ENCODE results near the gene SMIM34.
"Not testable (repeated sequence)": the region's sequence is repeated elsewhere in the genome, so short reads cannot be mapped to it uniquely, and the experiment has no call there.

Gene SMIM34

DNA sequence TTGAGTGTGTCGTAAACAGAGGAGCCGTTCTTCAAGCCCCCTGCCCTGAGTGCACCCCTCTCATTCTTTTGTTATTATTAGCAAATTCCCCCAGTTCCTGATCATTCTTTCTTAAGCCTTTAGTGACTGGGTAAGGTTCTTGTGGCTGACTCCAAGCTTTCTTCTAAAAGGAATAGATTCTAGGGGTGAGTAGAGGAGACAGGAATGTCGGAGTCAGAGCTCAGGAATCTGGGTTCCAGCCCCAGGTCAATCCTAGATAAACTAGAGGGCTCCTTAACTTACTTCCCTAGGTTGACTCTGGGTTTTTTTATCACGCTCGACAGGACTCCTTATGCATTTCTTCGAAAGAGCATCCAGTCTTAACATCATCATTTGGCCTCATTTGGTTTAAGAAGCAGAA lies 32.4 kb upstream of the SMIM34 start:
- no CpG with 5 or more reads among the region's 6 CpGs for WGBS, 2 donors (ENCODE audit: extremely low coverage in 2 of 2, insufficient read length in 2 of 2, insufficient replicate concordance in 1 of 2)
- not testable (repeated sequence) for H2BK120ac ChIP-seq (ENCODE audit: low read depth, low read length); H2AK5ac ChIP-seq (ENCODE audit: low read depth, low read length); H2AFZ ChIP-seq (ENCODE audit: low read length); H4K91ac ChIP-seq (ENCODE audit: low read depth, low read length, poor library complexity); H3K4me2 ChIP-seq (ENCODE audit: insufficient read depth, low read length, poor library complexity, severe bottlenecking); H3K4me1 ChIP-seq (ENCODE audit: control insufficient read depth in 2 of 2, insufficient read depth in 1 of 2, low read depth in 1 of 2, low read length in 2 of 2); H4K8ac ChIP-seq (ENCODE audit: low read depth, low read length); H3K79me1 ChIP-seq (ENCODE audit: low read depth, low read length); H2BK15ac ChIP-seq (ENCODE audit: low read length); H2BK12ac ChIP-seq (ENCODE audit: low read length); H3K9me3 ChIP-seq (replicated peaks in 1 of 2; ENCODE audit: control insufficient read depth in 2 of 2, insufficient read depth in 1 of 2, low read depth in 1 of 2, low read length in 2 of 2); H3K36me3 ChIP-seq (replicated peaks in 1 of 2; ENCODE audit: control insufficient read depth in 2 of 2, insufficient read depth in 2 of 2, low read length in 2 of 2); H3K27me3 ChIP-seq (ENCODE audit: control insufficient read depth in 3 of 3, insufficient read depth in 3 of 3, low read depth in 1 of 3, low read length in 3 of 3); H3K4ac ChIP-seq (ENCODE audit: low read length); DNase-seq (ENCODE audit: low spot score); H3K4me3 ChIP-seq (ENCODE audit: low read length in 2 of 2); H3K14ac ChIP-seq (ENCODE audit: low read length); H3K23ac ChIP-seq (ENCODE audit: low read depth, low read length, poor library complexity); H2BK5ac ChIP-seq (ENCODE audit: low read length); H3K9ac ChIP-seq (ENCODE audit: low read depth, low read length, poor library complexity); H3K27ac ChIP-seq (replicated peaks; ENCODE audit: low read length); H3K18ac ChIP-seq (ENCODE audit: low read length)

GRCh38 chr21:34455628-34456027 lies 31.9 kb upstream of the SMIM34 start:
- not testable (repeated sequence) for H3K4ac ChIP-seq (ENCODE audit: low read length); H2BK12ac ChIP-seq (ENCODE audit: low read length); H3K4me1 ChIP-seq (ENCODE audit: control insufficient read depth in 2 of 2, insufficient read depth in 1 of 2, low read depth in 1 of 2, low read length in 2 of 2); H3K9me3 ChIP-seq (replicated peaks in 1 of 2; ENCODE audit: control insufficient read depth in 2 of 2, insufficient read depth in 1 of 2, low read depth in 1 of 2, low read length in 2 of 2); H2AFZ ChIP-seq (ENCODE audit: low read length); H2BK5ac ChIP-seq (ENCODE audit: low read length); DNase-seq (ENCODE audit: low spot score); H3K27me3 ChIP-seq (ENCODE audit: control insufficient read depth in 3 of 3, insufficient read depth in 3 of 3, low read depth in 1 of 3, low read length in 3 of 3); H3K9ac ChIP-seq (ENCODE audit: low read depth, low read length, poor library complexity); H4K91ac ChIP-seq (ENCODE audit: low read depth, low read length, poor library complexity); H2BK15ac ChIP-seq (ENCODE audit: low read length); H3K4me3 ChIP-seq (ENCODE audit: low read length in 2 of 2); H3K27ac ChIP-seq (replicated peaks; ENCODE audit: low read length); H3K14ac ChIP-seq (ENCODE audit: low read length); H3K18ac ChIP-seq (ENCODE audit: low read length); H3K79me1 ChIP-seq (ENCODE audit: low read depth, low read length); H4K8ac ChIP-seq (ENCODE audit: low read depth, low read length); H3K4me2 ChIP-seq (ENCODE audit: insufficient read depth, low read length, poor library complexity, severe bottlenecking); H3K23ac ChIP-seq (ENCODE audit: low read depth, low read length, poor library complexity); H2BK120ac ChIP-seq (ENCODE audit: low read depth, low read length); H3K36me3 ChIP-seq (replicated peaks in 1 of 2; ENCODE audit: control insufficient read depth in 2 of 2, insufficient read depth in 2 of 2, low read length in 2 of 2); H2AK5ac ChIP-seq (ENCODE audit: low read depth, low read length)
- WGBS, 2 donors (ENCODE audit: extremely low coverage in 2 of 2, insufficient read length in 2 of 2, insufficient replicate concordance in 1 of 2): no CpG with 5 or more reads among the region's 10 CpGs

- WGBS, 2 donors (ENCODE audit: extremely low coverage in 2 of 2, insufficient read length in 2 of 2, insufficient replicate concordance in 1 of 2): no CpG with 5 or more reads among the region's 8 CpGs
- H3K79me1 ChIP-seq (ENCODE audit: low read depth, low read length); H3K9ac ChIP-seq (ENCODE audit: low read depth, low read length, poor library complexity); DNase-seq (ENCODE audit: low spot score); H3K9me3 ChIP-seq (replicated peaks in 1 of 2; ENCODE audit: control insufficient read depth in 2 of 2, insufficient read depth in 1 of 2, low read depth in 1 of 2, low read length in 2 of 2); H2BK15ac ChIP-seq (ENCODE audit: low read length); H3K4ac ChIP-seq (ENCODE audit: low read length); H3K18ac ChIP-seq (ENCODE audit: low read length); H3K4me1 ChIP-seq (ENCODE audit: control insufficient read depth in 2 of 2, insufficient read depth in 1 of 2, low read depth in 1 of 2, low read length in 2 of 2); H2BK5ac ChIP-seq (ENCODE audit: low read length); H4K91ac ChIP-seq (ENCODE audit: low read depth, low read length, poor library complexity); H3K27ac ChIP-seq (replicated peaks; ENCODE audit: low read length); H2AK5ac ChIP-seq (ENCODE audit: low read depth, low read length); H3K23ac ChIP-seq (ENCODE audit: low read depth, low read length, poor library complexity); H2BK12ac ChIP-seq (ENCODE audit: low read length); H3K36me3 ChIP-seq (replicated peaks in 1 of 2; ENCODE audit: control insufficient read depth in 2 of 2, insufficient read depth in 2 of 2, low read length in 2 of 2); H3K27me3 ChIP-seq (ENCODE audit: control insufficient read depth in 3 of 3, insufficient read depth in 3 of 3, low read depth in 1 of 3, low read length in 3 of 3); H3K4me3 ChIP-seq (ENCODE audit: low read length in 2 of 2); H4K8ac ChIP-seq (ENCODE audit: low read depth, low read length); H2BK120ac ChIP-seq (ENCODE audit: low read depth, low read length); H3K14ac ChIP-seq (ENCODE audit: low read length); H3K4me2 ChIP-seq (ENCODE audit: insufficient read depth, low read length, poor library complexity, severe bottlenecking); H2AFZ ChIP-seq (ENCODE audit: low read length): not testable (repeated sequence)
Measured at GRCh38 chr21:34447018-34447417, 23.3 kb upstream of the SMIM34 start.

- H3K79me1 ChIP-seq (ENCODE audit: low read depth, low read length); H3K9me3 ChIP-seq (replicated peaks in 1 of 2; ENCODE audit: control insufficient read depth in 2 of 2, insufficient read depth in 1 of 2, low read depth in 1 of 2, low read length in 2 of 2); H2AK5ac ChIP-seq (ENCODE audit: low read depth, low read length); H2BK5ac ChIP-seq (ENCODE audit: low read length); H3K27me3 ChIP-seq (ENCODE audit: control insufficient read depth in 3 of 3, insufficient read depth in 3 of 3, low read depth in 1 of 3, low read length in 3 of 3); H3K14ac ChIP-seq (ENCODE audit: low read length); H3K4ac ChIP-seq (ENCODE audit: low read length); H3K23ac ChIP-seq (ENCODE audit: low read depth, low read length, poor library complexity); H2BK120ac ChIP-seq (ENCODE audit: low read depth, low read length); H4K8ac ChIP-seq (ENCODE audit: low read depth, low read length); H2BK12ac ChIP-seq (ENCODE audit: low read length); DNase-seq (ENCODE audit: low spot score); H3K4me3 ChIP-seq (ENCODE audit: low read length in 2 of 2); H4K91ac ChIP-seq (ENCODE audit: low read depth, low read length, poor library complexity); H3K27ac ChIP-seq (replicated peaks; ENCODE audit: low read length); H3K9ac ChIP-seq (ENCODE audit: low read depth, low read length, poor library complexity); H3K36me3 ChIP-seq (replicated peaks in 1 of 2; ENCODE audit: control insufficient read depth in 2 of 2, insufficient read depth in 2 of 2, low read length in 2 of 2); H3K18ac ChIP-seq (ENCODE audit: low read length); H3K4me1 ChIP-seq (ENCODE audit: control insufficient read depth in 2 of 2, insufficient read depth in 1 of 2, low read depth in 1 of 2, low read length in 2 of 2); H2BK15ac ChIP-seq (ENCODE audit: low read length); H3K4me2 ChIP-seq (ENCODE audit: insufficient read depth, low read length, poor library complexity, severe bottlenecking); H2AFZ ChIP-seq (ENCODE audit: low read length): not testable (repeated sequence)
- WGBS, 2 donors (ENCODE audit: extremely low coverage in 2 of 2, insufficient read length in 2 of 2, insufficient replicate concordance in 1 of 2): no CpG with 5 or more reads among the region's 4 CpGs
Measured at GRCh38 chr21:34443486-34443885, 19.7 kb upstream of the SMIM34 start.

Data from neuronal stem cell (in vitro differentiated cells).